Glutamatergic neuron (in vitro differentiated cells): ENCODE data around the gene DAGLA. TPM values are rescaled to one million over a fixed set of nuclear protein-coding genes. Genes with fewer than 3 reads are reported as not detected.

ENCODE experiments used
- DNase-seq: peaks from one replicate; pipeline ENCODE4 v3.0.0; 2022
- H3K27ac Mint-ChIP-seq: one replicate; pipeline ENCODE4 v1.8.0; 2020; ENCODE audit warnings: mild to moderate bottlenecking, mixed read lengths, inconsistent platforms; ENCODE audit not compliant: unreplicated experiment
- H3K27me3 Mint-ChIP-seq: one replicate; pipeline ENCODE4 v1.8.0; 2020; ENCODE audit warnings: mild to moderate bottlenecking, moderate library complexity, mixed read lengths, inconsistent platforms; ENCODE audit not compliant: unreplicated experiment
- H3K36me3 Mint-ChIP-seq: one replicate; pipeline ENCODE4 v1.8.0; 2020; ENCODE audit warnings: mild to moderate bottlenecking, mixed read lengths, inconsistent platforms; ENCODE audit not compliant: unreplicated experiment
- H3K4me1 Mint-ChIP-seq: one replicate; pipeline ENCODE4 v1.8.0; 2020; ENCODE audit warnings: mild to moderate bottlenecking, low read depth, mixed read lengths, inconsistent platforms; ENCODE audit not compliant: unreplicated experiment
- H3K4me3 Mint-ChIP-seq: one replicate; pipeline ENCODE4 v1.8.0; 2020; ENCODE audit warnings: mild to moderate bottlenecking, mixed read lengths, inconsistent platforms; ENCODE audit not compliant: unreplicated experiment
- H3K9me3 Mint-ChIP-seq: one replicate; pipeline ENCODE4 v1.8.0; 2020; ENCODE audit warnings: mild to moderate bottlenecking, moderate library complexity, mixed read lengths, inconsistent platforms; ENCODE audit not compliant: unreplicated experiment
- total RNA-seq: library from RNA; stranded (reverse); fragmentation: NEBNext Ultra II Directional; extraction: Animal tissue kit (Norgen Biotek cat#: 25700); gene quantifications from one replicate; pipeline ENCODE4 v1.2.1, GENCODE V29; 2021; ENCODE audit not compliant: unreplicated experiment
- TF ChIP-seq, protein P1 (sequence below): fragments of 200-600 bp; sonication (generic); IDR thresholded peaks from one replicate; pipeline ENCODE4 v1.5.0; 2021; ENCODE audit not compliant: partially characterized antibody, unreplicated experiment

The DAGLA gene
- total RNA-seq, 1 donor from 2014 or later = 9.6 TPM

DNA sequence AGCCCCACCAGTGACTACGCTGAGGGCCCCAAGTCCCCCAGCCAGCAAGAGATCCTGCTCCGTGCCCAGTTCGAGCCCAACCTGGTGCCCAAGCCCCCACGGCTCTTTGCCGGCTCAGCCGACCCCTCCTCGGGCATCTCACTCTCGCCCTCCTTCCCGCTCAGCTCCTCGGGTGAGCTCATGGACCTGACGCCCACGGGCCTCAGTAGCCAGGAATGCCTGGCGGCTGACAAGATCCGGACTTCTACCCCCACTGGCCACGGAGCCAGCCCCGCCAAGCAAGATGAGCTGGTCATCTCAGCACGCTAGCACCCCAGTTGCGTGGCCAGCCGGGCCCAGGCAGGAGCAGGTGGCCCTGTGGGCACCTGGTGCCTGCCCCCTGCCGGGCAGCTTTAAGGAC lies 64.0 kb downstream of the DAGLA start:
- peaks cover 3% of the 10 kb centered on the region for H3K27me3 Mint-ChIP-seq
- H3K4me3 Mint-ChIP-seq = no peak overlapping the region
- TF ChIP-seq, protein P1, sequence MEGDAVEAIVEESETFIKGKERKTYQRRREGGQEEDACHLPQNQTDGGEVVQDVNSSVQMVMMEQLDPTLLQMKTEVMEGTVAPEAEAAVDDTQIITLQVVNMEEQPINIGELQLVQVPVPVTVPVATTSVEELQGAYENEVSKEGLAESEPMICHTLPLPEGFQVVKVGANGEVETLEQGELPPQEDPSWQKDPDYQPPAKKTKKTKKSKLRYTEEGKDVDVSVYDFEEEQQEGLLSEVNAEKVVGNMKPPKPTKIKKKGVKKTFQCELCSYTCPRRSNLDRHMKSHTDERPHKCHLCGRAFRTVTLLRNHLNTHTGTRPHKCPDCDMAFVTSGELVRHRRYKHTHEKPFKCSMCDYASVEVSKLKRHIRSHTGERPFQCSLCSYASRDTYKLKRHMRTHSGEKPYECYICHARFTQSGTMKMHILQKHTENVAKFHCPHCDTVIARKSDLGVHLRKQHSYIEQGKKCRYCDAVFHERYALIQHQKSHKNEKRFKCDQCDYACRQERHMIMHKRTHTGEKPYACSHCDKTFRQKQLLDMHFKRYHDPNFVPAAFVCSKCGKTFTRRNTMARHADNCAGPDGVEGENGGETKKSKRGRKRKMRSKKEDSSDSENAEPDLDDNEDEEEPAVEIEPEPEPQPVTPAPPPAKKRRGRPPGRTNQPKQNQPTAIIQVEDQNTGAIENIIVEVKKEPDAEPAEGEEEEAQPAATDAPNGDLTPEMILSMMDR = no peak
- DNase-seq = no peak
- H3K36me3 Mint-ChIP-seq = no peaks in the 10 kb centered on the region
- H3K4me1 Mint-ChIP-seq = peaks cover 16% of the 10 kb centered on the region
- peaks cover 6% of the 10 kb centered on the region for H3K9me3 Mint-ChIP-seq
- no peak overlapping the region for H3K27ac Mint-ChIP-seq

DNA sequence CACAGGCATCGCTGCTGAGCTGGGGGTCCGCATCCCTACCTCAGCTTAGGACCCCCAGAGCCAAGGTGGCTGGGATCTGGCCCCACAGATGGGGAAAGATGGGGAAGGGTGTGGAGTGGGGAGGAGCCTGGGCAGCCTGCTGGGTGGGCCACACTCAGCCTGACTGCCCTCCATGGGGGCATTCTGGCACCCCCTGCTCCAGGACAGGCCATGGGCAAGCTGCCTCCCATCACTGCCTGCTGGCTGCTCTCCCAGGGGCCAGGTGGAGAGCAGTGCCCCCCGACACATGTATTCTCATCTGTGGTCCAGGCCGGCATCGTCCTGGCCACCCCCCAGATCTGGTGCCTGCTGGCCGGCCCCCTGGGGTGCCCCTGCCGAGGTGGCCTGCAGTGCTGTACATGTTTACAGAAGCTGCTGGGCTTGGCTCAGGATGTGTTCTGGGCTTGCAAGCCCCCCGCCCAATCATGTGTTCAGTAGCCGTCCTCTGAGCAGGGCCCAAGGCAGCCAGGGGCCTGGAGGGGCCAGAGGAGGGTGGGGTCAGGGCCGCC lies 64.5 kb downstream of the DAGLA start:
- peaks cover 6% of the 10 kb centered on the region for H3K9me3 Mint-ChIP-seq
- TF ChIP-seq, protein P1 = no peak
- peaks cover 5% of the 10 kb centered on the region for H3K27me3 Mint-ChIP-seq
- no peak overlapping the region for H3K4me3 Mint-ChIP-seq
- DNase-seq = no peak
- no peaks in the 10 kb centered on the region for H3K36me3 Mint-ChIP-seq
- H3K27ac Mint-ChIP-seq = no peak overlapping the region
- peaks cover 21% of the 10 kb centered on the region for H3K4me1 Mint-ChIP-seq

DNA sequence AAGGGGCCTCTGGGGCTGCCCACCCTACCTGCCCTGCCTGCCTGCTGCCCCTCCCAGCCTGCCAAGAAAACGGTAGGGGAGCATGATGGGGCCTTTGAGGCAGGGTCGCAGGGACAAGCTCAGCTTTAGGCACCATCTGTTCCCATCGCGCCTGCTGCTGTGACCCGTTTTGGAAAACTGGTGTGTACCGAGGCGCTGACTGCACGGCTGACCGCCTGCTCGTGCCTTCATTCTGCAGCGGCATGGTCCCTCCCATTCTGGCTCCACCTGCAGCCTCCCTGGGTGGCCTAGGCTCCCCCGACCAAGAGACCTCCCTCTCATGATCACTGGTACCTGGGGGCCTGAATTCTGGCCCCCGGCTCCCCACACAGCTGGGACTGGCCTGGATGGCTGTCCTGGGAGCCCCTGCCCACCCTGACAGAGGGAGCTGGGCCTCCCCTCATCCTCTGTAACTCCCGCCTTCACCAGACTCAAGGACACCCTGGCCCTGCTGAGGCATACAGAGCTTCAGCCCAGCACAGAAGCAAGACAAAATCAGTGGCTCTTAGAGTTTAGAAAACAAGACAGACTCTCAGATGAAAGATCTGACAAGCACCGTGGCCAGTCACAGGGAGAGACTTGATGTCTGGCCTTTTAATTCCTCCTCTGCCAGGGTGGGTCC lies 65.7 kb downstream of the DAGLA start:
- peak overlapping the region; percentile 60 for H3K27ac Mint-ChIP-seq
- peaks cover 6% of the 10 kb centered on the region for H3K9me3 Mint-ChIP-seq
- H3K36me3 Mint-ChIP-seq = no peaks in the 10 kb centered on the region
- DNase-seq = no peak
- H3K27me3 Mint-ChIP-seq = peaks cover 5% of the 10 kb centered on the region
- H3K4me1 Mint-ChIP-seq = peaks cover 19% of the 10 kb centered on the region
- H3K4me3 Mint-ChIP-seq = no peak overlapping the region
- TF ChIP-seq, protein P1 = no peak

DNA sequence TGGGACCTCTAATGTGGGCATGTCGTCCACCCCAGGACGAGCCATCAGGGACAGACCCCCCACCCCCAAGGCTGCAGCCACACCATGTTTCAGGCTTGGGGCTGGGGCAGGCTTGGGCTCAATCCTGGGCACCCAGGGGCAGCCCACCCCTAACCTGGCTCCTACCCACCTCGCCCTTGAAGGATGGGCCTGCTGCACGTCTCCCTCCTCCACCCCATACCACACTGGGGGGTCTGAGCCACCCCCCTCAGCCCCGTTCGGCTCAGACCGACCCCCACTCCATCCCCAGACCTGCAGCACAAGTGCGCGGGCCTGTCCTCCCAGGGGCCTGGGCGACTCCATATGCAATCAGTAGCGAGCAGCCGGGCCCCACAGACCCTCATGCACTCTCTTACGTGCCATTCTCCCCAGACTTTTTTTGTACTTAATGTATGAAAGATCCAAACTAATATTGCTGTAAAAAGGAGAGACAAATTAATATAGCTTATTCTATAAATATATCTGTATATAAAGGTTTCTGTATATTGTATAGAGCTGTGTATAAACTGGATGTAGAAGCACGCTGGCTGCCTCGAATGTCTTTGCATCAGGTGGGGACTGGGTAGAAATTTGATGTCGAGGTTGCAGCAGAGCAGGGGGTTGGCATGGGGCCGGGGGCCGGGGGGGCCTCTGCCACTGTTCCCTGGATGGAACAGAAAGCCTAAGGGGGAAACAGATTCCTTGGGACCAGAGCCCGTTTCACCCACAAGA lies 66.4 kb downstream of the DAGLA start:
- peaks cover 5% of the 10 kb centered on the region for H3K27me3 Mint-ChIP-seq
- no peak overlapping the region for H3K27ac Mint-ChIP-seq
- TF ChIP-seq, protein P1 = no peak
- H3K36me3 Mint-ChIP-seq = no peaks in the 10 kb centered on the region
- H3K4me3 Mint-ChIP-seq = no peak overlapping the region
- peaks cover 6% of the 10 kb centered on the region for H3K9me3 Mint-ChIP-seq
- DNase-seq = no peak
- peaks cover 19% of the 10 kb centered on the region for H3K4me1 Mint-ChIP-seq
